Type B pancreatic cell (in vitro differentiated cells): ENCODE measurements around the gene RBKS. TPM values are rescaled to one million over a fixed set of nuclear protein-coding genes. Genes with fewer than 3 reads are reported as not detected.

Experiments used
- DNase-seq: peaks from one replicate; pipeline ENCODE4 v3.0.0; 2021; ENCODE audit warnings: mixed read lengths; ENCODE audit not compliant: unreplicated experiment; ENCODE audit errors: extremely low spot score
- H3K27ac Mint-ChIP-seq: 2 replicates; pipeline ENCODE4 v1.8.0; 2021; ENCODE audit warnings: mild to moderate bottlenecking, mixed read lengths
- H3K27me3 Mint-ChIP-seq: 2 replicates; pipeline ENCODE4 v1.8.0; 2021; ENCODE audit warnings: mixed read lengths
- H3K36me3 Mint-ChIP-seq: 2 replicates; pipeline ENCODE4 v1.8.0; 2021; ENCODE audit warnings: mixed read lengths
- H3K4me1 Mint-ChIP-seq: one replicate; pipeline ENCODE4 v1.8.0; 2021; ENCODE audit warnings: mixed read lengths; ENCODE audit not compliant: unreplicated experiment
- H3K4me3 Mint-ChIP-seq: 2 replicates; pipeline ENCODE4 v1.8.0; 2021; ENCODE audit warnings: mild to moderate bottlenecking, mixed read lengths
- H3K9me3 Mint-ChIP-seq: 2 replicates; pipeline ENCODE4 v1.8.0; 2021; ENCODE audit warnings: mixed read lengths
- CTCF ChIP-seq: fragments of 200-600 bp; sonication (generic); conservative IDR thresholded peaks from 2 replicates; pipeline ENCODE4 v1.5.0; 2021; ENCODE audit warnings: antibody characterized with exemption, mild to moderate bottlenecking
- total RNA-seq: library from RNA; stranded (reverse); gene quantifications from 2 replicates; pipeline ENCODE4 v1.2.1, GENCODE V29; 2021; ENCODE audit warnings: low replicate concordance

Gene RBKS
- total RNA-seq, 1 donor from 2014 or later: 2.6 TPM

GRCh38 chr2:27904405-27904665, 14.1 kb upstream of the RBKS start:
- no peak for TF ChIP-seq CTCF
- DNase-seq: no peak
- Mint-ChIP-seq H3K36me3 (peaks cover 18% of the 10 kb centered on the region), H3K4me1 (no peaks in the 10 kb centered on the region), H3K4me3 (no peak overlapping the region), H3K27me3 (no peaks in the 10 kb centered on the region), H3K27ac (no peak overlapping the region), H3K9me3 (peaks cover 4% of the 10 kb centered on the region)

GRCh38 chr2:27903649-27904404, 13.6 kb upstream of the RBKS start:
- H3K27ac Mint-ChIP-seq: no peak overlapping the region

GRCh38 chr2:27903018-27903417, 12.8 kb upstream of the RBKS start:
- no peaks in the 10 kb centered on the region for H3K27me3 Mint-ChIP-seq
- H3K4me3 Mint-ChIP-seq: no peak overlapping the region
- DNase-seq: no peak
- H3K36me3 Mint-ChIP-seq: peaks cover 22% of the 10 kb centered on the region
- no peaks in the 10 kb centered on the region for H3K4me1 Mint-ChIP-seq
- peaks cover 4% of the 10 kb centered on the region for H3K9me3 Mint-ChIP-seq
- no peak for TF ChIP-seq CTCF
- no peak overlapping the region for H3K27ac Mint-ChIP-seq

More at GRCh38 chr2:27903649-27904404, 13.6 kb upstream of the RBKS start:
- Mint-ChIP-seq H3K4me3 (no peak overlapping the region), H3K36me3 (peaks cover 18% of the 10 kb centered on the region), H3K27me3 (no peaks in the 10 kb centered on the region), H3K9me3 (peaks cover 4% of the 10 kb centered on the region), H3K4me1 (no peaks in the 10 kb centered on the region)
- DNase-seq: no peak
- no peak for TF ChIP-seq CTCF

- no peak for DNase-seq
- no peak for TF ChIP-seq CTCF
- Mint-ChIP-seq H3K4me3 (no peak overlapping the region), H3K4me1 (no peaks in the 10 kb centered on the region), H3K9me3 (peaks cover 4% of the 10 kb centered on the region), H3K27me3 (no peaks in the 10 kb centered on the region), H3K27ac (no peak overlapping the region), H3K36me3 (peaks cover 26% of the 10 kb centered on the region)
Observed at GRCh38 chr2:27902098-27902497, 11.9 kb upstream of the RBKS start.

GRCh38 chr2:27901234-27901633, 11.0 kb upstream of the RBKS start:
- no peaks in the 10 kb centered on the region for H3K27me3 Mint-ChIP-seq
- peaks cover 30% of the 10 kb centered on the region for H3K36me3 Mint-ChIP-seq
- DNase-seq: no peak
- peaks cover 4% of the 10 kb centered on the region for H3K9me3 Mint-ChIP-seq
- no peak for TF ChIP-seq CTCF
- no peak overlapping the region for H3K27ac Mint-ChIP-seq
- H3K4me3 Mint-ChIP-seq: no peak overlapping the region
- H3K4me1 Mint-ChIP-seq: no peaks in the 10 kb centered on the region
